Raji (cell line): ENCODE measurements around the gene HSPB2.

ENCODE experiments used
- POLR2A ChIP-seq: IDR thresholded peaks from 2 replicates; pipeline ENCODE4 v1.6.1; 2011; ENCODE audit warnings: low read depth, low read length, control low read depth; ENCODE audit not compliant: insufficient read depth

Gene HSPB2

GRCh38 chr11:111949519-111950426, 37.2 kb downstream of the HSPB2 start:
- TF ChIP-seq POLR2A = no peak

- no peak for TF ChIP-seq POLR2A
Observed at GRCh38 chr11:111951565-111951964, 39.0 kb downstream of the HSPB2 start.

- no peak for TF ChIP-seq POLR2A
Observed at GRCh38 chr11:111954154-111954553, 41.6 kb downstream of the HSPB2 start.

- TF ChIP-seq POLR2A = no peak
Observed at GRCh38 chr11:111957663-111958444, 45.3 kb downstream of the HSPB2 start.

GRCh38 chr11:111960916-111961315, 48.4 kb downstream of the HSPB2 start:
- no peak for TF ChIP-seq POLR2A

- TF ChIP-seq POLR2A = no peak
Observed at GRCh38 chr11:111961389-111962300, 49.1 kb downstream of the HSPB2 start.
